GM12878 (cell line): Measurements from ENCODE around the gene SPOCK1. TPM values are rescaled to one million over a fixed set of nuclear protein-coding genes. Genes with fewer than 3 reads are reported as not detected.

Experiments
- ATAC-seq: fragments of 200-7000 bp; cut with Tn5 transposase; 3 replicates; pipeline ENCODE4 v1.9.1; 2020; ENCODE audit warnings: mild to moderate bottlenecking, moderate library complexity
- BruUV-seq: library from RNA; stranded (reverse); fragments of 400-500 nt; replicated peaks from 2 replicates; lab custom pipeline; 2021; lab: Mats Ljungman, UMichigan
- CTCF ChIA-PET: fragments of 300-600 bp; sonication (Branson Sonifier 250); formaldehyde crosslinking; extraction: SDS; loops from one replicate; lab custom pipeline; 2021; ENCODE audit warnings: inconsistent platforms; lab: Yijun Ruan, JAX
- POLR2A ChIA-PET: fragments of 350-600 bp; formaldehyde crosslinking; extraction: SDS; loops from one replicate; lab custom pipeline; 2021; ENCODE audit warnings: inconsistent platforms; lab: Charles Lee
- RAD21 ChIA-PET: fragments of 300-600 bp; sonication (Branson Sonifier 250); formaldehyde crosslinking; loops from one replicate; lab custom pipeline; 2023; ENCODE audit warnings: antibody characterized with exemption; ENCODE audit not compliant: unreplicated experiment; lab: Charles Lee
- SMC1A ChIA-PET: fragments of 300-600 bp; sonication (Branson Sonifier 250); formaldehyde crosslinking; loops from one replicate; lab custom pipeline; 2023; ENCODE audit not compliant: unreplicated experiment, uncharacterized antibody; lab: Charles Lee
- DNase-seq: peaks from one replicate; pipeline ENCODE4 v3.0.0-alpha.2; 2011; ENCODE audit warnings: low read depth, low spot score
- FAIRE-seq: peaks from 3 replicates; lab custom pipeline; 2011; peaks lifted over from hg19 to GRCh38; lab: Jason Lieb, UNC
- H2AFZ ChIP-seq: 2 replicates; pipeline ENCODE4 v1.6.0; 2011; ENCODE audit warnings: low read depth, low read length, control low read depth; ENCODE audit not compliant: control insufficient read depth
- H3K27ac ChIP-seq: 2 replicates; pipeline ENCODE4 v1.5.1; 2011; ENCODE audit warnings: control low read depth; ENCODE audit not compliant: control insufficient read depth, insufficient read depth
- H3K27me3 ChIP-seq, 2 experiments: replicated peaks in 1 of 2; 2 replicates each; pipeline versions ENCODE4 v1.6.0 to v1.6.1; 2011; ENCODE audit warnings: low read length in 1 of 2; ENCODE audit not compliant: control insufficient read depth in 2 of 2, insufficient read depth in 2 of 2
- H3K36me3 ChIP-seq, 2 experiments: 2 replicates each; pipeline ENCODE4 v1.5.1; 2011; ENCODE audit warnings: low read length in 1 of 2; ENCODE audit not compliant: control insufficient read depth in 2 of 2, insufficient read depth in 2 of 2
- H3K4me1 ChIP-seq: 2 replicates; pipeline ENCODE4 v1.6.1; 2011; ENCODE audit warnings: mild to moderate bottlenecking, low read length, moderate library complexity, mixed read lengths; ENCODE audit not compliant: control insufficient read depth, insufficient read depth
- H3K4me2 ChIP-seq: 2 replicates; pipeline ENCODE4 v1.6.0; 2011; ENCODE audit warnings: control low read depth; ENCODE audit not compliant: control insufficient read depth, insufficient read depth
- H3K4me3 ChIP-seq: fragments of 200-600 bp; sonication (generic); 2 replicates; pipeline ENCODE4 v1.5.1; 2016
- H3K79me2 ChIP-seq: 2 replicates; pipeline ENCODE4 v1.6.0; 2011; ENCODE audit warnings: low read length; ENCODE audit not compliant: control insufficient read depth, insufficient read depth
- H3K9ac ChIP-seq: 2 replicates; pipeline ENCODE4 v1.8.0; 2011; ENCODE audit warnings: low read length, control low read depth, mixed read lengths; ENCODE audit not compliant: control insufficient read depth, insufficient read depth
- H3K9me3 ChIP-seq: replicated peaks from 3 replicates; pipeline ENCODE4 v1.5.1; 2011; ENCODE audit warnings: mild to moderate bottlenecking, low read length; ENCODE audit not compliant: control insufficient read depth, insufficient read depth
- H4K20me1 ChIP-seq: 2 replicates; pipeline ENCODE4 v1.6.0; 2011; ENCODE audit not compliant: control insufficient read depth, insufficient read depth
- BCL11A ChIP-seq: IDR thresholded peaks from 2 replicates; pipeline ENCODE4 v1.6.1; 2011; ENCODE audit warnings: low read depth, low read length
- CHD4 ChIP-seq: fragments of 200-600 bp; sonication (generic); IDR thresholded peaks from 2 replicates; pipeline ENCODE4 v1.6.1; 2016; ENCODE audit warnings: mild to moderate bottlenecking
- CREB1 ChIP-seq: IDR thresholded peaks from 2 replicates; pipeline ENCODE4 v1.6.1; 2012; ENCODE audit warnings: low read depth, mild to moderate bottlenecking, inconsistent platforms
- E4F1 ChIP-seq: fragments of 450-650 bp; IDR thresholded peaks from 2 replicates; pipeline ENCODE4 v1.6.1; 2018; ENCODE audit warnings: borderline replicate concordance, mild to moderate bottlenecking; ENCODE audit not compliant: partially characterized antibody
- FOS ChIP-seq: IDR thresholded peaks from 3 replicates; pipeline ENCODE4 v1.6.1; 2011; ENCODE audit warnings: borderline replicate concordance; ENCODE audit not compliant: insufficient read length; ENCODE audit errors: extremely low read depth
- IKZF2 ChIP-seq, 2 experiments: fragments of 450-650 bp; IDR thresholded peaks; 2 replicates each; pipeline ENCODE4 v1.6.1; 2017; ENCODE audit warnings: mild to moderate bottlenecking in 2 of 2, moderate library complexity in 2 of 2
- IRF3 ChIP-seq: fragments of 450-650 bp; IDR thresholded peaks from 2 replicates; pipeline ENCODE4 v1.6.1; 2014; ENCODE audit warnings: mild to moderate bottlenecking
- KAT2A ChIP-seq: conservative IDR thresholded peaks from 2 replicates; pipeline ENCODE4 v1.6.1; 2011; ENCODE audit warnings: low read depth, low read length; ENCODE audit not compliant: control insufficient read depth
- LARP7 ChIP-seq: fragments of 450-650 bp; IDR thresholded peaks from 2 replicates; pipeline ENCODE4 v1.6.1; 2017; ENCODE audit warnings: mild to moderate bottlenecking
- NFYA ChIP-seq: IDR thresholded peaks from 2 replicates; pipeline ENCODE4 v1.6.1; 2011; ENCODE audit warnings: low read depth, mild to moderate bottlenecking, low read length, improper control_type of control experiment, borderline replicate concordance
- POLR2A ChIP-seq: IDR thresholded peaks from 2 replicates; pipeline ENCODE4 v1.6.1; 2011; ENCODE audit warnings: low read depth, mild to moderate bottlenecking, low read length
- SPI1 ChIP-seq: IDR thresholded peaks from 2 replicates; pipeline ENCODE4 v1.6.1; 2011; ENCODE audit warnings: low read depth, mild to moderate bottlenecking, low read length, moderate library complexity, borderline replicate concordance; ENCODE audit not compliant: insufficient read depth
- ZBTB40 ChIP-seq: fragments of 450-650 bp; IDR thresholded peaks from 2 replicates; pipeline ENCODE4 v1.6.1; 2016; ENCODE audit warnings: mild to moderate bottlenecking, moderate library complexity, borderline replicate concordance
- ZNF592 ChIP-seq: fragments of 450-650 bp; IDR thresholded peaks from 2 replicates; pipeline ENCODE4 v1.6.1; 2017; ENCODE audit warnings: mild to moderate bottlenecking, moderate library complexity
- WGBS: methylation state at CpG from one replicate; pipeline ENCODE4 v1.1.6; 2016; ENCODE audit warnings: low lambda C conversion rate; ENCODE audit not compliant: insufficient replicate concordance, insufficient coverage; ENCODE audit errors: missing lambda C conversion rate; 5-methylcytosine and 5-hydroxymethylcytosine counted together
- in situ Hi-C: fragments of 300-500 bp; cut with MboI; formaldehyde crosslinking; loops from 9 replicates; pipeline ENCODE4 v1.14.3; 2018; ENCODE audit warnings: mixed read lengths
- intact Hi-C: fragments of 100-400 bp; cut with micrococcal nuclease; formaldehyde crosslinking; loops from one replicate; pipeline ENCODE4 v1.14.2; 2022; ENCODE audit not compliant: unreplicated experiment
- polyA plus RNA-seq, 11 experiments: library from polyadenylated mRNA; depleted of rRNA in 4 of 11; unstranded in 6 of 11; stranded (reverse) in 5 of 11; fragments of >200 nt; fragmentation: Nextera tagmentation in 4 of 11; fragmentation: Illumina TruSeq in 1 of 11; extraction: Ambion mirVana in 4 of 11; extraction: Trizol in 1 of 11; gene quantifications; 1 replicate in 1 of 11; 2 replicates in 10 of 11; pipeline versions ENCODE4 v1.2.1 to v1.2.3, GENCODE V29; 2011 to 2016; ENCODE audit warnings: inconsistent platforms in 2 of 11, missing spikeins in 2 of 11, low read depth in 1 of 11
- total RNA-seq, 4 experiments: library from RNA; depleted of rRNA in 3 of 4; stranded (reverse); fragments of >200 nt in 3 of 4; fragmentation: Illumina TruSeq in 1 of 4; extraction: Trizol in 1 of 4; gene quantifications; 2 replicates each; pipeline versions ENCODE4 v1.2.1 to v1.2.3, GENCODE V29; 2013 to 2021

The SPOCK1 gene
- total and polyA plus RNA-seq, 10 of the 15 experiments (the other 5 are each of a cell fraction or from before 2014, with no cell fraction given), result 0.06 to 0.68 (median 0.25) TPM; not detected in 3

- Histone ChIP-seq H2AFZ (no peak overlapping the region), H3K4me2 (no peak overlapping the region), H3K27me3 (peaks cover 3 to 7% of the 10 kb centered on the region in 2 experiments), H3K4me3 (no peak overlapping the region), H3K36me3 (no peaks in the 10 kb centered on the region), H3K79me2 (no peaks in the 10 kb centered on the region), H3K4me1 (no peaks in the 10 kb centered on the region), H3K27ac (no peak overlapping the region), H4K20me1 (no peaks in the 10 kb centered on the region; the same call in 1 of the 2 replicates), H3K9me3 (no peaks in the 10 kb centered on the region), H3K9ac (no peak overlapping the region)
- 8% methylated on average over 8 of the region's 8 CpGs for WGBS
- ChIA-PET RAD21 (no interaction called here), POLR2A (no interaction called here), SMC1A (no interaction called here), CTCF (interaction anchor here (5.6 kb wide), 1 partner anchor 182 kb away, joined by 23 read pairs; no protein-coding TSS in a partner anchor)
- intact Hi-C loops (no loop called here), in situ Hi-C loops (no loop called here)
- BruUV-seq, result no TSS peak
- no peak for DNase-seq
- no peak for FAIRE-seq
- ATAC-seq, result no peak
- no peak for TF ChIP-seq BCL11A
- TF ChIP-seq LARP7, result no peak
- TF ChIP-seq FOS, result no peak
- no peak for TF ChIP-seq KAT2A
- TF ChIP-seq CREB1, result no peak
- TF ChIP-seq IKZF2 (IDR thresholded peaks at IDR 0.05), result no peak
- TF ChIP-seq POLR2A, result no peak
- no peak for TF ChIP-seq IRF3
- no peak for TF ChIP-seq ZBTB40
- TF ChIP-seq E4F1, result no peak
- TF ChIP-seq ZNF592, result no peak
- no peak for TF ChIP-seq SPI1
- TF ChIP-seq CHD4, result no peak
- TF ChIP-seq NFYA, result no peak
Measured at GRCh38 chr5:137502632-137503031, 3.5 kb upstream of the SPOCK1 start.
